RCC 7860 (cell line): ENCODE results near the gene ALDH4A1.

ENCODE experiments used
- DNase-seq: peaks from one replicate; pipeline ENCODE4 v3.0.0-alpha.2; 2015; ENCODE audit warnings: low spot score
- FAIRE-seq: peaks from 2 replicates; lab custom pipeline; 2012; peaks lifted over from hg19 to GRCh38; lab: Jason Lieb, UNC

Gene ALDH4A1

GRCh38 chr1:18940303-18941020, 38.1 kb upstream of the ALDH4A1 start:
- FAIRE-seq: no peak
- DNase-seq: no peak

GRCh38 chr1:18939398-18940302, 37.3 kb upstream of the ALDH4A1 start:
- no peak for DNase-seq
- FAIRE-seq: no peak

GRCh38 chr1:18938707-18939070, 36.3 kb upstream of the ALDH4A1 start:
- no peak for FAIRE-seq

GRCh38 chr1:18938008-18938706, 35.8 kb upstream of the ALDH4A1 start:
- FAIRE-seq: peak; percentile 83
- DNase-seq: peak; percentile 73

More at GRCh38 chr1:18938707-18939070, 36.3 kb upstream of the ALDH4A1 start:
- no peak for DNase-seq

GRCh38 chr1:18937539-18937938, 35.2 kb upstream of the ALDH4A1 start:
- no peak for FAIRE-seq
- DNase-seq: no peak

- DNase-seq (no peak), FAIRE-seq (no peak)
These were observed 34.6 kb upstream of the ALDH4A1 start for GRCh38 chr1:18936814-18937481.

DNA sequence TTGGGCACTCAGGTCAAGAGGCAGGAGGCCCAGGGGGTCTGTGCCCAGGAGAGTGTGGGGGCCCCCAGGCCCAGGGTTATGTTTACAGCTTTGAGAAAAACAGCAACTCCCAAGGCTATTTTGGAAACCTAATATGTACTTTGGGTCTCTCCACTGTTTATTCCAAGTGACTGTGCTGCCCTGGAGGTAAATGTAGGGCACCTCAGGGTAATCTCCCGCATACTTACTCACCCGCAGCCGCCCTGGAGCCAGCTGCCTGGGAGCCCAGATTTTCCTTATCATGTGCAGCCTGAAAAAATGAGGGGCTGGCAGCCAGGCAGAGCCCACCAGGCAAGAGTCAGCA, 34.1 kb upstream of the ALDH4A1 start:
- DNase-seq (no peak), FAIRE-seq (no peak)

GRCh38 chr1:18934205-18935000, 32.0 kb upstream of the ALDH4A1 start:
- no peak for FAIRE-seq
- no peak for DNase-seq

GRCh38 chr1:18932879-18933278, 30.5 kb upstream of the ALDH4A1 start:
- DNase-seq (no peak), FAIRE-seq (no peak)

- FAIRE-seq: peak; percentile 47
- peak; percentile 37 for DNase-seq
These were observed 30.0 kb upstream of the ALDH4A1 start for GRCh38 chr1:18932387-18932786.

- FAIRE-seq (peak; percentile 57), DNase-seq (no peak)
These were observed 29.4 kb upstream of the ALDH4A1 start for GRCh38 chr1:18931730-18932129.

DNA sequence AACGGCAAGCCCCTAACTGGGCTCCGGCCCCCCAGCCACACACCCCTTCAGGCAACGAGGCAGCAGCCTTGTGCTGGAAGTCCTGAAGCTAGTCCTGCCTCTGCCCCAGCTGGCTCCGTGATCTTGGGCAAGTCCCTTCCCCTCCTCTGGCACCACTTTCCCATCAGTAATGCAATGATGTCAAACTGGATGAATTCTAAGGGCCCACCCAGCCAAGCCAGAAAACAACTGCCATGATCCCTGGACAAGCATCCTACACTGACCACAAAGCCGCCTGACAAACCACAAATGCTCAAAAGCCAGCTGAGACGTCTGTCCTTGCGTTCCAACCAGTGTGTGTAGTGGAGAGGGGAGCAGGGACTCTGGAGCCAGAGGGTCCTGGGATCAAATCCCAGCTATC, 27.3 kb upstream of the ALDH4A1 start:
- FAIRE-seq (peak; percentile 88), DNase-seq (peak; percentile 78)

DNA sequence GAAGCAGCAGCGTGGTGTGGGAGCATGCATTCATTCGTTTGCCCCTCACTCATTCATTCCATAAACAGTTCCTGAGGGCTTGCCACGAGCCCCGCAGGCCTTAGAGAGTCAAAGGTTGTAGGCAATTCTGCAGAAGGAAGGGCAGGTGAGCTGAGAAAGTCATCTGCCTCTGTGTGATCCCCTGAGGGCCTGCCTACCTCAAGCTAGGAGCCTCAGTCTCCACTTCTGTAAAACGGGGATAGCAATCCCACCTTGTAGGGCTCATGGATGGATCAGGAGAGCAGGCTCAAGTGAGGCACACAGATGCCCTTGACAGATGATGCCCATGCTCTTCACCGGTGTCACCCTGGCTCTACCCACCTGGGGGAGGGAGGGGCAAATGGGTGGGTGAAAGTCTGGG, 26.6 kb upstream of the ALDH4A1 start:
- no peak for DNase-seq

DNA sequence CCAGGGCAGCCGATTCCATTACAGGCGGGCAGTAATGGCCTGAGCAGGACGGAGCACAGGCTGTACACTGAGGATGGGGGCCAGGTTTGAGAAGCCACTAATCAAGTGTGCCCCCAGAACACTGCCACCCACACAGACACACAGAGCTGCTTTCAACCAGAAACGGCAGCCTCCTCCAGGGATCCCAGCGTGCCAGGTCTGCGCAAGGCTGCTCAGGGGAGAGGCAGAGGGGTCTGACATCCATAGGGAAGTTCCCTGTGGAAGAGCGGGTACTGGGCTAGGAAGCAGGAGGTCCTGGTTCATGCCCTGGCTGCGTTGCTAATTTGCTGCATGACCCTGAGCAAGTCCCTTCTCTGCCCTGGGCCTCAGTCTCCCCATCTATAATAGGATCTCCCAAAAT, 26.1 kb upstream of the ALDH4A1 start:
- FAIRE-seq: no peak
- no peak for DNase-seq

More for the DNA sequence above, 26.6 kb upstream of the ALDH4A1 start:
- no peak for FAIRE-seq

DNA sequence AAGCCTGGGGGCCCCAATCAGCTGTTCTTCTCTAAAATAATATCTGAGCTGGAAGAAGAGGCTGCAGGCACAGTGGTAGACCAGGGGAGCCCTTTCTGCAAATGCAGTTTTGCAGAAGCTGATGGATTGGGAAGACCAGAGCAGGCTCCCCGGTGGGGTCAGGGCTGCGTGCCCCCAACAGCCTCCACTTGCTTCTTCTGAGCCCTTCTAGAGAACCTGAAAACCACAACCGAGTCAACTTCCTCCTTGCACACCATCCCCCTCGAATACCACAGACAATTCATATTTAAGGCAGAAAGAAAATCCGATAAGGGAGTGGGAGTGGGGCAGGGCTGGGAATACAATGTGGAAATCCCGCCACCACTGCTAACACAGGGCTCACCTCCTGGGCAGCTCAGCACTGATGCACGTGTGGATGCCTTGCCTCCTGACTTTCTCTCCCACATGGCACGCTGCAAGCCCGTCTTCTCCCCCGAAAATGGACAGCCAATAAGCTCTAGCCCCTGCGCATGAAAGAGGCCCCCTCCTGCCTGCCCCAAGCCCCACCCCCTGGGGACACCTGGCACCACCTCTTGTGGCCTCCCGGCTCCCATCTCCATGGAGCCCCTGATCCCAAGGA, 25.4 kb upstream of the ALDH4A1 start:
- peak; percentile 8 for FAIRE-seq
- peak; percentile 64 for DNase-seq

GRCh38 chr1:18927082-18927653, 24.8 kb upstream of the ALDH4A1 start:
- peak; percentile 19 for DNase-seq
- FAIRE-seq: no peak

- FAIRE-seq (peak; percentile 90), DNase-seq (peak; percentile 97)
These were observed 24.1 kb upstream of the ALDH4A1 start for GRCh38 chr1:18926315-18927081.

DNA sequence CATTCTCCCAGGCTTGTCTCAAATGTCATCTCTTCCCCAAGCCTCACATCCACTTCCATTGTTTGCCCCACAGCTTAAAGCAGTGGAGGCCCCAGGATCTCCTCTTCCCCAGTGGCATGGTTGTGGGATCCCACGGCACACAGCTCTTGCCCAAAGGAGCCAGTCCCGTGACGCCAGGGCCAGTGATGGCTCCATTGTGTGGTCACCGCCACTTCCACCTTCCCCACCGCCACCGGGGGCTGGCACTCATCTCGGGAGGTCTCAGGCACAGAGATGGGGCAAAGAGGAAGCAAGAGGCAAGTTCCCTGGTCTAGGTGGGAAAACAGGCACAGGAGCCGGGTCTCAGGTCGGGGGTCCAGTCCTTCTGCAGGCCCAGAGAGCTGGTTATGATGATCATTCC, 22.9 kb upstream of the ALDH4A1 start:
- FAIRE-seq: no peak
- no peak for DNase-seq
